Measurements from ENCODE around the gene CAPN6.

GRCh38 chrX:111270339-111270738, at the start of gene CAPN6:
- TF ChIP-seq CTCF (IDR thresholded peaks at IDR 0.05) (no peak), POLR2A (IDR thresholded peaks at IDR 0.05) (peak in 1 of 2 donors; percentile 21)
